GM12878 (cell line): ENCODE data around the gene PHLDA2. TPM values are rescaled to one million over a fixed set of nuclear protein-coding genes. Genes with fewer than 3 reads are reported as not detected.

Source experiments
- CBFB ChIP-seq: IDR thresholded peaks from 2 replicates; pipeline ENCODE4 v1.6.1; 2016; ENCODE audit warnings: antibody characterized with exemption, low read depth
- CTCF ChIP-seq, 3 experiments: IDR thresholded peaks in 2 of 3; conservative IDR thresholded peaks in 1 of 3; 2 replicates each; pipeline ENCODE4 v1.5.1; 2011; ENCODE audit warnings: low read depth in 3 of 3, low read length in 3 of 3, mild to moderate bottlenecking in 3 of 3, control low read depth in 2 of 3, moderate library complexity in 2 of 3, inconsistent platforms in 1 of 3, mixed read lengths in 1 of 3; ENCODE audit not compliant: control insufficient read depth in 2 of 3, insufficient read depth in 1 of 3; ENCODE audit errors: extremely low read depth in 1 of 3
- EZH2 ChIP-seq: IDR thresholded peaks from 2 replicates; pipeline ENCODE4 v1.6.1; 2012; ENCODE audit warnings: low read depth, mild to moderate bottlenecking, control low read depth, inconsistent platforms, low read length, borderline replicate concordance; ENCODE audit not compliant: control insufficient read depth
- IRF5 ChIP-seq: fragments of 450-650 bp; IDR thresholded peaks from 2 replicates; pipeline ENCODE4 v1.6.1; 2017; ENCODE audit warnings: borderline replicate concordance
- MYB ChIP-seq: fragments of 150-350 bp; IDR thresholded peaks from 2 replicates; pipeline ENCODE4 v1.6.1; 2014; ENCODE audit warnings: mild to moderate bottlenecking, low read depth, low read length, borderline replicate concordance
- PAX5 ChIP-seq: IDR thresholded peaks from 2 replicates; pipeline ENCODE4 v1.6.1; 2011; ENCODE audit warnings: low read depth, low read length, borderline replicate concordance
- PBX3 ChIP-seq: IDR thresholded peaks from 2 replicates; pipeline ENCODE4 v1.6.1; 2011; ENCODE audit warnings: mild to moderate bottlenecking, low read depth, low read length, moderate library complexity; ENCODE audit not compliant: insufficient replicate concordance
- RAD51 ChIP-seq: fragments of 450-650 bp; IDR thresholded peaks from 2 replicates; pipeline ENCODE4 v1.6.1; 2016; ENCODE audit warnings: moderate library complexity, mild to moderate bottlenecking, inconsistent platforms
- SIX5 ChIP-seq: IDR thresholded peaks from 2 replicates; pipeline ENCODE4 v1.6.1; 2011; ENCODE audit warnings: mild to moderate bottlenecking, low read depth, low read length, moderate library complexity; ENCODE audit not compliant: severe bottlenecking
- SKIL ChIP-seq: fragments of 450-650 bp; IDR thresholded peaks from 2 replicates; pipeline ENCODE4 v1.6.1; 2017; ENCODE audit warnings: mild to moderate bottlenecking, low read depth, inconsistent platforms; ENCODE audit not compliant: poor library complexity, severe bottlenecking
- SMAD5 ChIP-seq: IDR thresholded peaks from 2 replicates; pipeline ENCODE4 v1.6.1; 2016; ENCODE audit warnings: antibody characterized with exemption, low read depth
- SMC3 ChIP-seq: IDR thresholded peaks from 2 replicates; pipeline ENCODE4 v1.6.1; 2011; ENCODE audit warnings: low read length, improper control_type of control experiment, borderline replicate concordance
- TAF1 ChIP-seq: IDR thresholded peaks from 2 replicates; pipeline ENCODE4 v1.6.1; 2011; ENCODE audit warnings: mild to moderate bottlenecking, low read depth, low read length, borderline replicate concordance
- TARDBP ChIP-seq: IDR thresholded peaks from 2 replicates; pipeline ENCODE4 v1.6.1; 2016; ENCODE audit warnings: borderline replicate concordance
- TCF3 ChIP-seq: IDR thresholded peaks from 2 replicates; pipeline ENCODE4 v1.6.1; 2012; ENCODE audit warnings: low read depth, mild to moderate bottlenecking, low read length, borderline replicate concordance; ENCODE audit not compliant: insufficient read depth
- ZNF384 ChIP-seq: IDR thresholded peaks from 2 replicates; pipeline ENCODE4 v1.6.1; 2012; ENCODE audit warnings: low read depth, mild to moderate bottlenecking, low read length, improper control_type of control experiment, borderline replicate concordance
- polyA plus RNA-seq, 11 experiments: library from polyadenylated mRNA; depleted of rRNA in 4 of 11; unstranded in 6 of 11; stranded (reverse) in 5 of 11; fragments of >200 nt; fragmentation: Nextera tagmentation in 4 of 11; fragmentation: Illumina TruSeq in 1 of 11; extraction: Ambion mirVana in 4 of 11; extraction: Trizol in 1 of 11; gene quantifications; 1 replicate in 1 of 11; 2 replicates in 10 of 11; pipeline versions ENCODE4 v1.2.1 to v1.2.3, GENCODE V29; 2011 to 2016; ENCODE audit warnings: inconsistent platforms in 2 of 11, missing spikeins in 2 of 11, low read depth in 1 of 11
- total RNA-seq, 4 experiments: library from RNA; depleted of rRNA in 3 of 4; stranded (reverse); fragments of >200 nt in 3 of 4; fragmentation: Illumina TruSeq in 1 of 4; extraction: Trizol in 1 of 4; gene quantifications; 2 replicates each; pipeline versions ENCODE4 v1.2.1 to v1.2.3, GENCODE V29; 2013 to 2021

PHLDA2 gene
- total and polyA plus RNA-seq, 10 of the 15 experiments (the other 5 are each of a cell fraction or from before 2014, with no cell fraction given), result 0.15 to 0.49 (median 0.16) TPM; not detected in 7

GRCh38 chr11:2929950-2930703 lies 907 bp upstream of the PHLDA2 start (continued):
- TF ChIP-seq SKIL (no peak), ZNF384 (no peak), SMAD5 (no peak), EZH2 (no peak), TAF1 (no peak), SIX5 (no peak), PAX5 (peak; percentile 41; the same call in 1 of the 2 replicates), IRF5 (no peak), RAD51 (no peak), CBFB (peak; percentile 45; the same call in 1 of the 2 replicates), MYB (no peak), CTCF (IDR thresholded peaks at IDR 0.05 in 2 of 3, conservative IDR thresholded peaks at IDR 0.05 in 1 of 3; ENCODE audit: control insufficient read depth in 2 of 3, extremely low read depth in 1 of 3, insufficient read depth in 1 of 3, low read depth in 3 of 3, low read length in 3 of 3) (peak in 2 of 3 experiments; percentile 49 to 59; a peak in 5 of 6 replicates), TARDBP (no peak), TCF3 (no peak), PBX3 (no peak), SMC3 (no peak)
- TF ChIP-seq, all 136 proteins: peak for 15
